OCI-LY7 (cell line): ENCODE data around the gene GDAP2. TPM values are rescaled to one million over a fixed set of nuclear protein-coding genes. Genes with fewer than 3 reads are reported as not detected.

Experiments
- BruUV-seq: library from RNA; stranded (reverse); fragments of 400-500 nt; replicated peaks from 2 replicates; lab custom pipeline; 2021; lab: Mats Ljungman, UMichigan
- CTCF ChIA-PET: fragments of 300-600 bp; sonication (Branson Sonifier 250); formaldehyde crosslinking; loops from one replicate; lab custom pipeline; 2022; ENCODE audit warnings: antibody characterized with exemption; ENCODE audit not compliant: unreplicated experiment; lab: Charles Lee
- POLR2A ChIA-PET: fragments of 300-600 bp; sonication (Branson Sonifier 250); formaldehyde crosslinking; loops from one replicate; lab custom pipeline; 2022; ENCODE audit warnings: antibody characterized with exemption; lab: Charles Lee
- DNase-seq: peaks from one replicate; pipeline ENCODE4 v3.0.0-alpha.2; 2015; ENCODE audit warnings: low spot score
- H2AFZ ChIP-seq: fragments of 200-600 bp; sonication (generic), shearing (Covaris generic); 2 replicates; pipeline ENCODE4 v1.6.1; 2014; ENCODE audit warnings: mild to moderate bottlenecking, antibody characterized with exemption, low read length, moderate library complexity
- H3K27ac ChIP-seq: fragments of 200-600 bp; sonication (generic); 2 replicates; pipeline ENCODE4 v1.5.1; 2014; ENCODE audit warnings: mixed run types, low read depth, mild to moderate bottlenecking, moderate library complexity, low read length, inconsistent platforms; ENCODE audit not compliant: poor library complexity, severe bottlenecking
- H3K36me3 ChIP-seq: fragments of 200-600 bp; sonication (generic); 2 replicates; pipeline ENCODE4 v1.6.1; 2014; ENCODE audit warnings: mild to moderate bottlenecking, antibody characterized with exemption, low read length, moderate library complexity, mixed read lengths; ENCODE audit not compliant: insufficient read depth
- H3K4me1 ChIP-seq: fragments of 200-600 bp; sonication (generic); 2 replicates; pipeline ENCODE4 v1.5.1; 2014; ENCODE audit warnings: mild to moderate bottlenecking, low read length; ENCODE audit not compliant: insufficient read depth, poor library complexity, severe bottlenecking
- H3K4me2 ChIP-seq: fragments of 200-600 bp; sonication (generic); 2 replicates; pipeline ENCODE4 v1.6.1; 2014; ENCODE audit warnings: mild to moderate bottlenecking, low read length
- H3K4me3 ChIP-seq: fragments of 200-600 bp; sonication (generic); 2 replicates; pipeline ENCODE4 v1.5.1; 2014; ENCODE audit warnings: mild to moderate bottlenecking, low read depth, low read length; ENCODE audit not compliant: poor library complexity, severe bottlenecking
- H3K79me2 ChIP-seq: fragments of 200-600 bp; sonication (generic); 2 replicates; pipeline ENCODE4 v1.6.1; 2016; ENCODE audit warnings: low read depth, mild to moderate bottlenecking, low read length, moderate library complexity, mixed read lengths; ENCODE audit not compliant: insufficient read depth
- H3K9me2 ChIP-seq: fragments of 200-600 bp; sonication (generic); 2 replicates; pipeline ENCODE4 v1.6.1; 2016; ENCODE audit warnings: mild to moderate bottlenecking, low read length, mixed read lengths; ENCODE audit not compliant: insufficient read depth
- H3K9me3 ChIP-seq: fragments of 200-600 bp; sonication (generic); 2 replicates; pipeline ENCODE4 v1.6.1; 2014; ENCODE audit warnings: mild to moderate bottlenecking, mixed run types, low read length, mixed read lengths
- H4K20me1 ChIP-seq: fragments of 200-600 bp; sonication (generic); 2 replicates; pipeline ENCODE4 v1.6.1; 2014; ENCODE audit warnings: mild to moderate bottlenecking, antibody characterized with exemption, low read length, moderate library complexity, mixed read lengths; ENCODE audit not compliant: insufficient read depth
- CTCF ChIP-seq: fragments of 200-600 bp; sonication (generic); conservative IDR thresholded peaks from 2 replicates; pipeline ENCODE4 v1.5.1; 2014; ENCODE audit warnings: mild to moderate bottlenecking, antibody characterized with exemption, low read length, moderate library complexity, mixed read lengths
- EZH2phosphoT487 ChIP-seq: fragments of 200-600 bp; sonication (generic); IDR thresholded peaks from 2 replicates; pipeline ENCODE4 v1.6.1; 2018; ENCODE audit warnings: low read depth, borderline replicate concordance, mild to moderate bottlenecking, mixed run types, antibody characterized with exemption, low read length, moderate library complexity, mixed read lengths
- intact Hi-C: fragments of 100-400 bp; cut with micrococcal nuclease; formaldehyde crosslinking; loops from one replicate; pipeline ENCODE4 v1.10.0; 2022; ENCODE audit not compliant: unreplicated experiment
- total RNA-seq, 2 experiments: library from RNA; depleted of rRNA in 1 of 2; stranded (reverse); fragments of >200 nt in 1 of 2; shearing (Covaris generic) in 1 of 2; gene quantifications; 2 replicates each; pipeline ENCODE4 v1.2.3, GENCODE V29; 2014 to 2022

The GDAP2 gene
- total RNA-seq, 2 experiments from 2014 or later: 13.9 to 26.8 TPM

- Histone ChIP-seq H3K79me2 (no peaks in the 10 kb centered on the region), H3K9me3 (peaks cover 5% of the 10 kb centered on the region; the same call in 1 of the 2 replicates), H3K4me1 (no peaks in the 10 kb centered on the region), H4K20me1 (no peaks in the 10 kb centered on the region), H3K36me3 (no peaks in the 10 kb centered on the region), H3K4me2 (no peak overlapping the region), H2AFZ (no peak overlapping the region), H3K4me3 (no peak overlapping the region), H3K9me2 (no peaks in the 10 kb centered on the region), H3K27ac (no peak overlapping the region)
- CTCF ChIA-PET: no interaction called here
- no peak for DNase-seq
- BruUV-seq: no TSS peak
- TF ChIP-seq EZH2phosphoT487: no peak
- TF ChIP-seq CTCF: no peak
- intact Hi-C loops: no loop called here
- POLR2A ChIA-PET: no interaction called here
Observed at GRCh38 chr1:117826540-117827078, 102.8 kb downstream of the GDAP2 start.

GRCh38 chr1:117826119-117826518 lies 103.3 kb downstream of the GDAP2 start:
- no peaks in the 10 kb centered on the region for H3K36me3 ChIP-seq
- BruUV-seq: no TSS peak
- ChIA-PET POLR2A (no interaction called here), CTCF (no interaction called here)
- no peak overlapping the region for H3K4me2 ChIP-seq
- intact Hi-C loops: no loop called here
- no peak overlapping the region for H3K4me3 ChIP-seq
- no peak for DNase-seq
- no peaks in the 10 kb centered on the region for H3K9me2 ChIP-seq
- TF ChIP-seq CTCF: no peak
- TF ChIP-seq EZH2phosphoT487: no peak
- no peaks in the 10 kb centered on the region for H3K4me1 ChIP-seq
- H4K20me1 ChIP-seq: no peaks in the 10 kb centered on the region
- peaks cover 10% of the 10 kb centered on the region; the same call in 1 of the 2 replicates for H3K9me3 ChIP-seq
- no peaks in the 10 kb centered on the region for H3K79me2 ChIP-seq
- no peak overlapping the region for H3K27ac ChIP-seq
- no peak overlapping the region for H2AFZ ChIP-seq

- CTCF ChIA-PET: no interaction called here
- Histone ChIP-seq H3K27ac (no peak overlapping the region), H3K36me3 (no peaks in the 10 kb centered on the region), H3K79me2 (no peaks in the 10 kb centered on the region), H3K9me3 (peaks cover 10% of the 10 kb centered on the region; the same call in 1 of the 2 replicates), H3K4me3 (no peak overlapping the region), H3K4me1 (no peaks in the 10 kb centered on the region), H3K9me2 (no peaks in the 10 kb centered on the region), H3K4me2 (no peak overlapping the region), H2AFZ (no peak overlapping the region), H4K20me1 (no peaks in the 10 kb centered on the region)
- no TSS peak for BruUV-seq
- intact Hi-C loops: no loop called here
- POLR2A ChIA-PET: interaction anchor here (2.0 kb wide), 1 partner anchor 11 kb away, joined by 7 read pairs; no protein-coding TSS in a partner anchor
- no peak for DNase-seq
- TF ChIP-seq CTCF (no peak), EZH2phosphoT487 (no peak)
Observed at GRCh38 chr1:117825414-117825813, 104.0 kb downstream of the GDAP2 start.
